A549 treated with AZD9567 at 1 μM for 4 hours (cell line): Measurements from ENCODE around the gene TCF7L1. TPM values are rescaled to one million over a fixed set of nuclear protein-coding genes. Genes with fewer than 3 reads are reported as not detected.

Experiments used
- total RNA-seq: library from RNA; stranded (reverse); fragments of 200-300 nt; extraction: Qiagen RNA extraction; gene quantifications from 5 replicates; pipeline ENCODE4 v1.2.3, GENCODE V29; 2022; ENCODE audit not compliant: insufficient read depth

TCF7L1 gene, protein sequence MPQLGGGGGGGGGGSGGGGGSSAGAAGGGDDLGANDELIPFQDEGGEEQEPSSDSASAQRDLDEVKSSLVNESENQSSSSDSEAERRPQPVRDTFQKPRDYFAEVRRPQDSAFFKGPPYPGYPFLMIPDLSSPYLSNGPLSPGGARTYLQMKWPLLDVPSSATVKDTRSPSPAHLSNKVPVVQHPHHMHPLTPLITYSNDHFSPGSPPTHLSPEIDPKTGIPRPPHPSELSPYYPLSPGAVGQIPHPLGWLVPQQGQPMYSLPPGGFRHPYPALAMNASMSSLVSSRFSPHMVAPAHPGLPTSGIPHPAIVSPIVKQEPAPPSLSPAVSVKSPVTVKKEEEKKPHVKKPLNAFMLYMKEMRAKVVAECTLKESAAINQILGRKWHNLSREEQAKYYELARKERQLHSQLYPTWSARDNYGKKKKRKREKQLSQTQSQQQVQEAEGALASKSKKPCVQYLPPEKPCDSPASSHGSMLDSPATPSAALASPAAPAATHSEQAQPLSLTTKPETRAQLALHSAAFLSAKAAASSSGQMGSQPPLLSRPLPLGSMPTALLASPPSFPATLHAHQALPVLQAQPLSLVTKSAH
- 5.9 to 10.4 TPM (median 9.3 TPM) in 5 replicates for total RNA-seq

GRCh38 chr2:85132834-85133637 is at the start of gene TCF7L1:
TCF7L1 (plus strand) TSS chr2:85133392; CDS start chr2:85133685, 293 bp downstream.

DNA sequence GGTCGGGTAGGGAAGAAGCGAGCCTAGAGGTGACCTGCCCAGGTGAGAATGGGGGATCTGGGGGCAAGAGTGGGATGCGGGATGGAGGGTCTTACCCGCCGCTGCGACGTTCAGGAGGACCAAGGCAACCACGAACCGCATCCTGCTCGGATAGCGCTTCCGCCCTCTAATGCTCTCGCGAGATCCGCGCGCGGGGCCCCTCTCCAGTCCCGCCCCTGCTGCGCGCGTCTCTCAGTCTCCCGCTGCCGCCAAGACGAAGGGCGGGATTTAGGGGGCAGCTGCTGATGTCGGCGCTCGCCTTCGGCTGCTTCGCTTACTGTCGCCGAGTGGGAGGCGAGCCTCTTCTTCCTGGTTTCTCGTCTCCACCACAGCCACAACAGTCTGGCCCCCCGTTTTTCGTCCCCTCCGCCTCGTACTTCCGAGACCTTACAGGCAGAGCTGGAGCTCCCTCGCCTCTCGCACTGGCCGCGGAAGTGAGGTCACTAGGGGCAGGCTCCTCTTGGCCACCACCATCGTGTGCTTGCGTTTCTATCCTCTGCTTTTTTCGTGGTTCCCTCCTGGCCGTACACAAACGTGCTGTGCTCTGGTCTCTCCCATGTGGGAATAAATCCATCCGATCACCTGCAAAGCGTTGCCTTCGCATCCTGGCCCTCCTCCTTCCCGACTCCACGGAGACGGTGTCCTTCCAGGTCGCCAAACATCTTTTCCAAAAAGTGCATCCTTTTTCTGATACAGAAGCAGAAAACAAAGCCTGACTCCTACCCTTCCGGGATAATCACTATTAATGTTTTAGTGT is 194.8 kb downstream of the TCF7L1 start, which contains the start of gene TGOLN2:
TSS of gene TGOLN2 (minus strand) at position 168 of the 796 bp plus-strand sequence. CDS start at position 141, 27 bp downstream.

DNA sequence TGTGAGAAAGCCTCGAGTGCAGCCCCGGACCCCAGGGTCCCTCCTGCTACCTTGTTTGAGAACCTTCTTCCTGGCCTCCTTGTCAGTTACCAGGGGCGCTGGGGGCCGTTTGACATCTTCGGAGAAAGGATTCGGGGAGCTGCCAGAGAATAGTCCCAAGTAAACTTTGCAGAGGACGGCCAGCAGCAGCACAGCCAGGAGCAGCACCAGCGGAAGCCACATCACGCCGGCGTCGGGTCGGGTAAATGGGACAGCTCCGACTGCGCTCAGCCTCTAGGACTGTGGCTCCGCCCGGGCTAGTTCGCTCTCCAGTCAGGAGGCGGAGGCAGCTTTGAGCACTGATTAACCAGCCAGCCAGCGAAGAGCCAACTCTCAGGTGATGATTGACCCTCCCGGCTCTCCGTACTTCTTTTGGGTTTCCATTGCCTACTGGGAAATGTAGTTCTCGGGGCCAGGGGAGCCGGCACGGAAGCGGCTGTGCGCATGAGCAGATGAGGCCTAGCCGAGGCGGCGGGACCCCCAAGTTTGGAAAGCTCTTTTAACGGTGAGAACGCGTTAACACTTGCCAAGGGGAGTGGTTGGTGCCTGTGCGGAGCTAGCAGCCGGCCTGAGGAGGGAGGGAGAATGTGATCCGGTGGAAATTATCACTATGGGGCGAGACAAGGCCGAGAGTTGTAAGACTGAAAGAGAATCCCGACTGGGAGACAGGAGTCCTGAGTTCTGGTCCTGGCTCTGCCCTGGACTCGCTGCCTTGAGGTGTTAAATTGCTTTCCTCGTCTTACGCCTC is 221.3 kb downstream of the TCF7L1 start, which contains the start of the genes ELMOD3 and RETSAT:
TSS of gene ELMOD3 (plus strand) at position 484 of the 787 bp plus-strand sequence. CDS start 2,430 bp downstream, outside the sequence.
TSS of gene RETSAT (minus strand) at position 243 of the 787 bp plus-strand sequence. CDS start at position 222, 21 bp downstream.

Other genes with a start within 250 kb of the TCF7L1 start
- gene TMSB10, start 227.7 kb upstream of the TCF7L1 start, total RNA-seq, result 6,296 to 10,419 TPM (median 9,336 TPM) in 5 replicates
- 109 to 161 TPM (median 115 TPM) in 5 replicates for gene KCMF1, start 162.2 kb upstream of the TCF7L1 start, total RNA-seq
- 87.8 to 101 TPM (median 100 TPM) in 5 replicates for gene TGOLN2, start 194.6 kb downstream of the TCF7L1 start, total RNA-seq
- gene RETSAT, start 221.1 kb downstream of the TCF7L1 start, total RNA-seq, result 60.5 to 64.7 TPM (median 62.8 TPM) in 5 replicates
- gene ELMOD3, start 221.4 kb downstream of the TCF7L1 start, total RNA-seq, result 10.1 to 11.7 TPM (median 10.6 TPM) in 5 replicates